Small intestine (tissue), 16 donors: ENCODE results near the gene OR5W2. TPM values are rescaled to one million over a fixed set of nuclear protein-coding genes. Genes with fewer than 3 reads are reported as not detected.

ENCODE experiments used
- DNase-seq, 2 donors: peaks; one replicate each; pipeline versions ENCODE4 v3.0.0 to v3.0.0-alpha.2; 2013
- FAIRE-seq: peaks from 2 replicates; lab custom pipeline; 2012; peaks lifted over from hg19 to GRCh38; lab: Jason Lieb, UNC
- H3K27ac ChIP-seq, 3 donors: one replicate each; pipeline ENCODE4 v1.5.1; 2013; ENCODE audit warnings: low read length in 2 of 3, mild to moderate bottlenecking in 2 of 3, control low read depth in 1 of 3, inconsistent platforms in 1 of 3, low read depth in 1 of 3, moderate library complexity in 1 of 3
- H3K27me3 ChIP-seq, 3 donors: one replicate each; pipeline ENCODE4 v1.6.1; 2013; ENCODE audit warnings: low read length in 3 of 3, inconsistent platforms in 1 of 3; ENCODE audit not compliant: control insufficient read depth in 3 of 3, insufficient read depth in 3 of 3
- H3K36me3 ChIP-seq, 3 donors: one replicate each; pipeline ENCODE4 v1.6.1; 2013; ENCODE audit warnings: low read length in 3 of 3, inconsistent platforms in 1 of 3, low read depth in 1 of 3, mild to moderate bottlenecking in 1 of 3, moderate library complexity in 1 of 3; ENCODE audit not compliant: control insufficient read depth in 3 of 3, insufficient read depth in 2 of 3
- H3K4me1 ChIP-seq, 3 donors: one replicate each; pipeline ENCODE4 v1.6.1; 2013; ENCODE audit warnings: low read length in 2 of 3, inconsistent platforms in 1 of 3, low read depth in 1 of 3, mild to moderate bottlenecking in 1 of 3, moderate library complexity in 1 of 3; ENCODE audit not compliant: control insufficient read depth in 3 of 3, insufficient read depth in 2 of 3
- H3K4me3 ChIP-seq, 3 donors: one replicate each; pipeline ENCODE4 v1.5.1; 2013; ENCODE audit warnings: low read length in 3 of 3, control low read depth in 1 of 3, inconsistent platforms in 1 of 3, low read depth in 1 of 3, mild to moderate bottlenecking in 1 of 3, moderate library complexity in 1 of 3
- H3K9me3 ChIP-seq, 2 donors: one replicate each; pipeline ENCODE4 v1.6.1; 2013; ENCODE audit warnings: low read depth in 1 of 2, low read length in 1 of 2; ENCODE audit not compliant: control insufficient read depth in 2 of 2, insufficient read depth in 1 of 2
- WGBS, 3 donors: extraction: QIAGEN DNeasy Blood & Tissue Kit; methylation state at CpG; one replicate each; pipeline ENCODE4 v1.1.7; 2013; 5-methylcytosine and 5-hydroxymethylcytosine counted together
- long read RNA-seq, 10 donors: transcript quantifications; one replicate each; lab custom pipeline, GENCODE V29; 2026
- polyA plus RNA-seq, 4 donors: library from polyadenylated mRNA; stranded (reverse) in 3 of 4; unstranded in 1 of 4; fragments of 200-250 nt in 3 of 4; fragments of 120-200 nt in 1 of 4; gene quantifications; one replicate each; pipeline versions ENCODE4 v1.2.1 to v1.2.3, GENCODE V29; 2013
- donor health status: healthy with polysubstance abuse.
- donor health status: control.
- donor health status: control.
- donor health status: Bipolar disorder and iron deficiency.
- donor health status: healthy.

Gene OR5W2
- polyA plus RNA-seq: not detected
- long read RNA-seq, donor 1: 0 reads
- long read RNA-seq, donor 2: 0 reads
- long read RNA-seq, donor 3: 0 reads
- long read RNA-seq, donor 4: 0 reads
- long read RNA-seq, donor 5: 0 reads
- long read RNA-seq, donor 6: 0 reads
- long read RNA-seq, donor 7: 0 reads
- long read RNA-seq, donor 8: 0 reads
- long read RNA-seq, donor 9: 0 reads
- long read RNA-seq, donor 10: 0 reads

DNA sequence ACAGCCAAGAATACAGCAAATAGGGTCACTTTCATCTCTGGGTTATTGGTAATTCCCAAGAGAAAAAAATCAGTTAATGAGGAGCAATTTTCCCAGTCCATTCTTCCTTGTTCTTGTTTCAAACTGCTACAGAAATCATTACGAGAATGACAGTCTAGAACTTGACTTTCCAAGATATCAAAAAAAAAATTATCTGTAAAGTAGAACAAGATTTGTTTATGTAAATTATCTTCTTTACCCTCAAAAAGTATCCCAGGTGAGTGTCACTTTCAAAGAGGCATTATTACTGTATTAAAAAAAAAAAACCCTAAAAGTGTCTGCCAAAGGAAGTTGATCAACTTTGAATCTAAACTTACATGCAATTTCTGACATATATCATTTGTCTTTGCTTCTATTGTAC lies at the start of gene OR5W2:
Gene OR5W2, minus strand, starts transcription at position 101 of the 400 bp plus-strand sequence. Its CDS starts 0 bp downstream, at position 101.
- no peak for FAIRE-seq

GRCh38 chr11:55956521-55956920 lies 42.1 kb upstream of the OR5W2 start:
- FAIRE-seq (no peak), DNase-seq (peak in 1 of 2 donors; percentile 9)
- Histone ChIP-seq H3K4me3 (no peak overlapping the region), H3K4me1 (no peaks in the 10 kb centered on the region), H3K36me3 (no peaks in the 10 kb centered on the region), H3K27ac (no peak overlapping the region), H3K9me3 (peaks cover 0 to 6% of the 10 kb centered on the region in 2 donors), H3K27me3 (no peaks in the 10 kb centered on the region)
- WGBS, 3 donors: 24 to 59% (median 32%) methylated on average over 4 of the region's 4 CpGs

More for the DNA sequence above, at the start of gene OR5W2:
- H3K27ac ChIP-seq: no peak within 1 kb of the TSS
- WGBS, 3 donors: 38 to 73% (median 62%) methylated on average over 1 of the region's 1 CpG
- no peaks in the 10 kb centered on the region for H3K36me3 ChIP-seq
- H3K27me3 ChIP-seq: no peaks in the 10 kb centered on the region
- H3K4me3 ChIP-seq: no peak within 1 kb of the TSS
- peaks cover 0 to 7% of the 10 kb centered on the region in 2 donors for H3K9me3 ChIP-seq
- no peaks in the 10 kb centered on the region for H3K4me1 ChIP-seq
- DNase-seq: no peak

DNA sequence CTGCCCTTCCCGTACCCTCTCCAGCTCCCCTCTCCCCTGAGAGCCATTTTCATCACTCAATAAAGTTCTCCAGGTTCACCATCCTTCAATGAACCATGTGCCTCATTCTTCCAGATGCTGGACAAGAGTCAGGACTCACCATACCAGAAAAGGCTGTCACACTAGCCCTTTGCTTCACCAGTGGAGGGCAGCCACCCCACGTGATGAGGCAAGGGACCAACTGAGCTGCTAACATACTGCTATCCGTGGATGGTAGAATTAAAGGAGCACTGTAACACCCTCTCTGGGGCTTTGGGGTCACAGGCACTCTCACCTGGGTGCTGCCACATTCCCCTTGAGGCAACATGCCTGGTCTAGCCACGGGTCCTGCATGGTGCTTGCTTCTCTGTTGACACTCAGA lies 34.9 kb upstream of the OR5W2 start:
- Histone ChIP-seq H3K4me1 (no peaks in the 10 kb centered on the region), H3K27ac (no peak overlapping the region), H3K9me3 (peaks cover 0 to 13% of the 10 kb centered on the region in 2 donors), H3K36me3 (no peaks in the 10 kb centered on the region), H3K27me3 (no peaks in the 10 kb centered on the region), H3K4me3 (no peak overlapping the region)
- FAIRE-seq (no peak), DNase-seq (no peak)
- WGBS, 3 donors: 57 to 65% (median 63%) methylated on average over 4 of the region's 4 CpGs

DNA sequence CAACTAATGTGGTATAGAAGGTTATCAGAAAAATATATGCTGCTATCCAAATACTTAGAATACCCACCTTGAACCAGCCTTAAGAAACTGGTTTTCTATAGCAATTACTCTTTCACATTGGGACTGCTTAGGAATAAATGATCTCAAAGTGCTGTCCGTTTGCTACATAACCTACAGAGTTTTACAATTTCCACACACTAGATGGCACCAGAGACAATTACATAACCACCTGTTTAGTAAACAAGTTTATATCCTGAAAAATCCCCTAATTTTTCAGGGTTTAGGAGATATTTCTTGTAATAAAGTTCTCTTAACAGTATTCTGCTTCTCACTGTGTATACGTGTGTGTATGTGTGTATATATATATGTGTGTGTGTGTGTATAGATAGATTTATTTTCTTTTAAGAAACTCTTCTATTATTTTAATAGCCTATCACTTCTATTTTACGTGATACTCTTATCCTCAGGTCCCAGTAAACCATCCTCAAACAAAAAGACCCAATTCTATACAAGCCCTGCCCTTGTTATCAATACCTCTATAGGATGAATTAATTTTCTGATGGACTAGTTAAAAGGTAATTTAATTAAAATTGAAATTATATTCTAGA lies 28.5 kb upstream of the OR5W2 start:
- FAIRE-seq (no peak), DNase-seq (peak; percentile 12 to 67)
- Histone ChIP-seq H3K9me3 (no peaks in the 10 kb centered on the region), H3K4me1 (no peaks in the 10 kb centered on the region), H3K27me3 (no peaks in the 10 kb centered on the region), H3K4me3 (no peak overlapping the region), H3K36me3 (no peaks in the 10 kb centered on the region), H3K27ac (no peak overlapping the region)
- WGBS, 3 donors: 0 to 6% (median 1%) methylated on average over 3 of the region's 3 CpGs

DNA sequence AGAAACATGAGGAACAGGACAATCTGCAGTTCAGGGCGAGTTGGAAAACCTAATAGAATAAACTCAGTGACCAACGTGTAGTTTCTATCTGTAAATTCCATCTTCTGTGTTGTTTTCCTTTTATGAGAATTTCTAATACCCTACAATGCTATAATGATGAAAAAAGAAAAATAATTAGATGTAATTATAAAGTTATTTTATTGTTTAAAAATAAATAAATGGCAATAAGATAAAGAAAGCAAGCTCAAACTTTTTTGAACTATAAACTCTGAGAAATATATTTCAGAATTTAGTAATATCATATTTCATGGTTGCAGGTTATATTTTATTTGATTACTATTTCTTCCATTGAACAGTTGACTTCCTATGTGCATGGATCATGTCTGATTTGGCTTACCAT lies 21.9 kb upstream of the OR5W2 start, which contains the start of gene OR5I1:
Gene OR5I1, minus strand, starts transcription at position 101 of the 400 bp plus-strand sequence. Its CDS starts 0 bp downstream, at position 101.
- no peaks in the 10 kb centered on the region for H3K4me1 ChIP-seq
- H3K4me3 ChIP-seq: no peak within 1 kb of the TSS
- H3K36me3 ChIP-seq: no peaks in the 10 kb centered on the region
- WGBS, 3 donors: 53 to 77% (median 75%) methylated on average over 2 of the region's 2 CpGs
- no peaks in the 10 kb centered on the region for H3K9me3 ChIP-seq
- DNase-seq (no peak), FAIRE-seq (no peak)
- H3K27me3 ChIP-seq: no peaks in the 10 kb centered on the region
- H3K27ac ChIP-seq: no peak within 1 kb of the TSS

DNA sequence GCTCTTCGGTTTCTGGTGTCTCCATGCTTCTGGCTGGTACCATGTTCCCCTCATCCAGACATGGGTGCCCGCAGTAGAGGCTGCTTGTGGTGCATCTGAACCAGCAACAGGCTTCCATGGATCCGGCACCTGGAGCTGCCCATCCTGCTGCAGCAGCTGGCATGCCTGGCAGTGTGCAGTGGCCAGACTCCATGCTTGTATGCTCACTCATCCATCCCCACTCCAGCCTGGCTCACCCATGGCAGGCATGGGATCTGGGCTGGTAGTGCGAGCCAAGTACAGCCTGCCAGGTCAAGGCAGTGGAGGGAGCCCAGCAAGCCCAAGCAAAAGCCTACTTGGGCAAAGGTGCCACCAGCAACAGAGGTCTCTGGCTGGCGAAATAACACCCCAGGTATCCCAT lies 6.2 kb upstream of the OR5W2 start:
- Histone ChIP-seq H3K36me3 (no peaks in the 10 kb centered on the region), H3K4me1 (no peaks in the 10 kb centered on the region), H3K9me3 (peaks cover 0 to 10% of the 10 kb centered on the region in 2 donors), H3K27ac (no peak overlapping the region), H3K4me3 (no peak overlapping the region), H3K27me3 (no peaks in the 10 kb centered on the region)
- FAIRE-seq (no peak), DNase-seq (no peak)
- WGBS, 3 donors: 83 to 86% (median 84%) methylated on average over 5 of the region's 5 CpGs

- H3K27me3 ChIP-seq: no peaks in the 10 kb centered on the region
- H3K4me1 ChIP-seq: no peaks in the 10 kb centered on the region
- H3K27ac ChIP-seq: no peak overlapping the region
- WGBS, 3 donors: 17 to 24% (median 20%) methylated on average over 2 of the region's 2 CpGs
- H3K4me3 ChIP-seq: no peak overlapping the region
- H3K36me3 ChIP-seq: no peaks in the 10 kb centered on the region
- FAIRE-seq (no peak), DNase-seq (no peak)
- peaks cover 0 to 2% of the 10 kb centered on the region in 2 donors for H3K9me3 ChIP-seq
These were observed 12.1 kb downstream of the OR5W2 start for GRCh38 chr11:55902308-55902707.

GRCh38 chr11:55895216-55895615 lies 19.2 kb downstream of the OR5W2 start:
- no peaks in the 10 kb centered on the region for H3K36me3 ChIP-seq
- peaks cover 0 to 17% of the 10 kb centered on the region in 2 donors for H3K9me3 ChIP-seq
- H3K27ac ChIP-seq: no peak overlapping the region
- no peaks in the 10 kb centered on the region for H3K27me3 ChIP-seq
- H3K4me1 ChIP-seq: no peaks in the 10 kb centered on the region
- no peak for DNase-seq
- WGBS, 3 donors: 61 to 66% (median 62%) methylated on average over 8 of the region's 8 CpGs
- no peak for FAIRE-seq
- no peak overlapping the region for H3K4me3 ChIP-seq
